CD4-positive, alpha-beta T cell treated with Interleukin-17A for 1 hour (primary cell): Measurements from ENCODE around the gene ACADM.
"Not testable (repeated sequence)": the region's sequence is repeated elsewhere in the genome, so short reads cannot be mapped to it uniquely, and the experiment has no call there.

Source experiments
- DNase-seq: peaks from one replicate; pipeline ENCODE4 v3.0.0-alpha.2; 2020

Gene ACADM

DNA sequence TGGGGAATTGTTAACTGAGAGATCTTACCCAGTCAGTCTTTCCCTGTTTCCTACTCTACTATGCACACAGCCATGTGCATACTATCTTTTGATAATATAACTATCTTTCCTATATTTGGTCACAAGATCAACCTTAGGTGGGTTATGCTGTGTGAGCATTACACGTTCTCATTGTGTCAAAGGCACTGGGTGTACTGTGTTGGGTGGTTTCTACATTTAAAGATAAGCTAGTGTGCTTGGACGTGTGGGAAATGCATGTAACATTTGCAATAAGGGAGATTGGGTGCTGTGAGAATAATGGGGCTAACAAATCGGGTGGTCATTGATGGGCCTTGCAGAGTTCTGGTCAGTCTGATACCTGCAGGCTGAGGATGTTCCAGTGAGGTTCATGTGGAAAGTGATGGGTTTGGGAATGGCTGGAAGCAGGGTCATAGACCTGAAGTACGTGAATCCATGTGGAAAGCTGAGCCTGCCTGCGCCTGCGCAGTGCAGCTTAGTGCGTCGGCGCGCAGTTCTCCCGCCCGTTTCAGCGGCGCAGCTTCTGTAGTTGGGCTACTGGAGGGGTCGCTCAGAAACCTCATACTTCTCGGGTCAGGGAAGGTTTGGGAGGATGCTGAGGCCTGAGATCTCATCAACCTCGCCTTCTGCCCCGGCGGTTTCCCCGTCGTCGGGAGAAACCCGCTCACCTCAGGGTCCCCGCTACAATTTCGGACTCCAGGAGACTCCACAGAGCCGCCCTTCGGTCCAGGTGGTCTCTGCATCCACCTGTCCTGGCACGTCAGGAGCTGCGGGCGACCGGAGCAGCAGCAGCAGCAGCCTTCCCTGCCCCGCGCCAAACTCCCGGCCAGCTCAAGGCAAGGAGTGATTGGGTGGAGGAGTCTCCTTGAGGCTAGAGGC is 72.1 kb downstream of the ACADM start, which contains the start of gene MSH4:
TSS of gene MSH4 (plus strand) at position 507 of the 897 bp plus-strand sequence. CDS start at position 611, 104 bp downstream.
- DNase-seq = no peak

DNA sequence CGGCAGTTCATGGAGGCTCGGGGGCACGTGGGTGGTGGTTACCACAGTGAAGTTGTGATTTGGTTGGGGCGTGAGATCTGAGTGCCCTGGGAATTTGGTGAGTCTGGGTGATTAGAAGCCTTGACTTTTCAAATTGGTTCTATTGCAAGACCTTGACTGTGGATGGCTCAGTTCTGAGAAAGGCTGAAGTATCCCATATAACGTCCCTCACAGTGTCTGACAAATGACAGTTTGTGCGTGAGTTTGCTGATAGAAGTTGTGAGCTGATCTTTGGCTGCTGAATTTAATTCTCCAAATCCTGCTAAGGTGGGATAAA is 72.7 kb downstream of the ACADM start:
- DNase-seq = no peak

DNA sequence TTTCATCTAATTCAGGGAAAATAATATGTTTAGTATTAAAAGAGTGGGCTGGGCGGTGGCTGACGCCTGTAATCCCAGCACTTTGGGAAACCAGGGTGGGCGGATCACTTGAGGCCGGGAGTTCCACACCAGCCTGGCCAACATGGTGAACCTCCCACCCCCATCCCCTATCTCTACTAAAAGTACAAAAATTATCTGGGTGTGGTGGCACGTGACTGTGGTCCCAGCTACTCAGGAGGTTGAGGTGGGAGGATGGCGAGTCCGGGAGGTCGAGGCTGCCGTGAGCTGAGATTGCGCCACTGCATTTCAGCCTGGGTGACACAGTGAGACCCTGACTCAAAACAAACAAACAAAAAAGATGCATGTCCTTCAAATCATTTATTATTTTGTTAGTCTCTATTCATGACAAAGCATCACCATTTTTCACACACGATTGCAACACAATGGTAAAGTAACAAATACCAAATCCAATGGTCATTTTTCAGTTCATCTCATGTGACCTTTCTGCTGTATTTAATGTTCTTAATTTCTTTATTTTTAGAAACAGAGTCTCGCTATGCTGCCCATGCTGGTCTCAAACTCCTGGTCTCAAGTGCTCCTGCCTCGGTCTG is 73.2 kb downstream of the ACADM start:
- DNase-seq = no peak

DNA sequence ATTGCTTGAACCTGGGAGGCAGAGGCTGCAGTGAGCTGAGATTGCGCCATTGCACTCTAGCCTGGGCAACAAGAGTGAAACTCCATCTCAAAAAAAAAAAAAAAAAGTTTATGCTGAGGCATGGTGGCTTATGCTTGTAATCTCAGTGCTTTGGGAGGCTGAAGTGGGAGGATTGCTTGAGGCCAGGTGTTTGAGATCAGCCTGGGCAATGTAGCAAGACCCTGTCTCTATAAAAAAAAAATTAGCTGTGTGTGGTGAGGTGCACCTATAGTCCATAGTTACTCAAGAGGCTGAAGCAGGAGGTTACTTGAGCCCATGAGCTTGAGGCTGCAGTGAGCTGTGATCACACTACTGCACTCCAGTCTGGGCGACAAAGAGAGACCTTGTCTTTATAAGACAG is 77.0 kb downstream of the ACADM start:
- not testable (repeated sequence) for DNase-seq

DNA sequence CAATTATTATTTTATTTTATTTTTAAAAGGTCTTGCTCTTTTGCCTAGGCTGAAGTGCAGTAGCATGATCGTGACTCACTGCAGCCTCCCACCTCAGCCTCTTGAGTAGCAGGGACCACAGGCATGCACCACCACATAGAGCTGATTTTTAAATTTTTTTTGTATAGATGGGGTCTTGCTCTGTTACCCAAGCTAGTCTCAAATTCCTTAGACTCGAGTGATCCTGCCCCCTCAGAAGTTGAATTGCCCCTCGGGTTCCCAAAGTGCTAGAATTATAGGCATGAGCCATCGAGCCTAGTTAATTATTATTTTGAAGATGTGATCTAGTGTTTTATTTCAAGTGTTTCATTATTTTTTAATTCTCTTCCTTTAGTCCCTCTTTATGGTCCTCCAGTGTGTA is 84.4 kb downstream of the ACADM start:
- no peak for DNase-seq

DNA sequence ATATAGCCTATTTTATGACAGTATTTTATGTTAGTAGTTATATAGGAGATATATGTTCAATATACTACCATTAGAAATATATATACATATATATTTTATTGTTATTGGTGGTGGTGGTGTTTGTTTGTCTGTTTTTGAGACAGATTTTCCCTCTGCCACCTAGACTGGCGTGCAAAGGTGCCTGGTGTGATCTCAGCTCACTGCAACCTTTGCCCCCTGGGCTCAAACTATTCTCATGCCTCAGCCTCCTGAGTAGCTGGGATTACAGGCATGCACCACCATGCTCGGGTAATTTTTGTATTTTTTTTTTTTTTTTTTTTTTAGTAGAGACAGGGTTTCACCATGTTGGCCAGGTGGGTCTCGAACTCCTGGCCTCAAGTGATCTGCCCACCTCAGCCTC is 85.6 kb downstream of the ACADM start:
- DNase-seq = not testable (repeated sequence)

DNA sequence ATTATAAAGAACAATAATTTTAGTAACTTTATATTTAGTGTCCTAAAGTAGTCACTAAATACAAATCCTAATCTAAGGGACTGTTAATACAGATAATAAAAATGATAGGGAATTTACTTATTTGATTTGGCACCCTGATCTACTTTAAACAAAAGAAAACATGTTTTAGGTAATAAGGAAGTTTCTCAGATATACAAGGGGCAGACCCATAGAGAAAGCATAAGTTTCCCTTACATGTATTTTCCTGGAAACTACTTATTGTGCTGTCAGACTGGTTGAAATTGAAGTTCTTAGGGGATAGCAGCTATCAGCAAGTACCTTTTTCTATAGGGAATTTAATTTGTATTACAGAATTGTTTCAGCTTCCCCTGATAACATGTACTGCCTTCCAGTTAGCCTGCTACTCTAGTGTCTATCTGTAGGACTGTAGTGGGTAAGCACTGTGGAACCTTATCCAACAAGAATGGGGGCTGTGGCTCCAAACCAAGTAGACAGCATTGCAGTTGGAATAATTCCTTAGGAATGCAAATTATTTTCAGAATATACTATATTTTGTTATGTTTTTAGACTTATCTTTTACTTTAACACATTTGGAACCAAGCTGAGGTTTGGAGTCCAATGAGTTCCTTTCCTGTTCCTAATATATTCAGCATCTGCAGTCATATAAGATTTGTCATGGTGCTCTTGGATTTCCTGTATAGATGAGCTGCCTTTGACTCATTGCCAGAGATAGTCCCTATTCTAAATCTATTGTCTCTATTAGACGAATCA is 86.9 kb downstream of the ACADM start:
- DNase-seq = no peak

DNA sequence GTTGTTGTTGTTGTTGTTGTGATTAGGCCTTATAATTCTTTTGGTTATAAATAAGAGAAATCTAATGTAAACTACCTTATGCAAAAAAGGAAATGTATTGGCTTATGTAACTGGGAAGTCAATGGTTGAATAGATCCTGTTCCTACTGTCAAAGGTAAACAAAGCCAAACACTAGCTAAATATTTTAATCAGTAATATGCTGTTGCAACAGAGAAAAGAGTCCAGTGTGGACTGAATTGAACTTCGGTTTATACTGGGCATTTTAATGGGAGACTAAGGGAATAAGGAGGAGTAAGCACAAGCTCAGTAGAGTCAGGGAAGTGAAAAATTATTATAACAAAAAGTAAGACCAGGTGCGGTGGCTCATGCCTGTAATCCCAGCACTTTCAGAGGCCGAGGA is 87.6 kb downstream of the ACADM start:
- DNase-seq = no peak
